Activated CD4-positive, alpha-beta T cell treated with anti-CD3 and anti-CD28 coated beads for 24 hours (primary cell): ENCODE results near the gene SMIM8.
"Not testable (repeated sequence)": the region's sequence is repeated elsewhere in the genome, so short reads cannot be mapped to it uniquely, and the experiment has no call there.

Source experiments
- DNase-seq, 2 donors: peaks; one replicate each; pipeline ENCODE4 v3.0.0-alpha.2; 2020; ENCODE audit warnings: low read depth in 2 of 2

Gene SMIM8, protein sequence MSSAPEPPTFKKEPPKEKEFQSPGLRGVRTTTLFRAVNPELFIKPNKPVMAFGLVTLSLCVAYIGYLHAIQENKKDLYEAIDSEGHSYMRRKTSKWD

DNA sequence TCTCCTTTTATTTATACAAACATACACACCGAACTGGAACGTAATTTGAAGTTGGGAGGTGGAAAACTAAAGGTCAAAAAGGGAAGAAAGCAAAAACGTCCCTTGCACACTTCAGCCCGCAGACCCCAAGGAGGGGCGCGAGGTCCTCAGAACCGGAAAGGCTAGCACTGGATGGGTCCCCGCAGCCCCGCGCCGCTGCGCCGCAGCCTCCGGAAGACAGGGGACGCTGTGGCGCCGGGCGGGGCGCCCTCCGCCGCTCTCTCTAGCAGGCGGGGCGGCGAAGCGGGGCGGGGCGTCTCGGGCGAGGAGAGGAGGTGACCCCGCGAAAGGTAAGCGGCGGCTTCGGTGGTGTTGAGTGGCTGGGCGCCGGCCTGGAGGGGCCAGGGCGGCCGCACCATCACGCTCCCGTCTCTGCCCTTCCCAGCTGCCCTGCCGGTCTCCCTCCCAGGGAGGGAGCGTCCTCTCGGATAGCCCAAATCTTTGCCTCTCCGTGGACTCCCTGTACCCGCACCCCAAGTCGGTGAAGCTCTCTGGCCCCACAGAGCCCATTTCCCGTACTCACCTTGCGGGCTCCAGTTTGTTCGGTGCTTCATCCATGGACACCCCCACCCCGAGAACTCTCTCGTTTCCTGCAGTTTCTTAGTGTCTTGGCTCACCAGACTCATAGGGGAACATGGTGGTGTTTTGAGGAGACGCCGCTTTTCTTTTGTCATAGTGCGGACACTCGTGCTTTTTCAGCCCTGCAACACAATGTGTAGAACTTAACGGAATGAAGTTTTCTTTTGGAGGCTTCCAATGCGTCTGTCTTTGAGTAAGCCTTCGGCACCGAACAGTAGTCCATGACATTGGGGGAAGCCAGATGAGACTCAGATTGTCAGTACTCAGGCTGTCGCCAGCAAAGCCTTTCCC, at the start of gene SMIM8:
Gene SMIM8, plus strand, starts transcription at position 285 of the 909 bp plus-strand sequence. CDS start 14,444 bp downstream, outside the sequence.
- DNase-seq, result peak; percentile 81 to 82

DNA sequence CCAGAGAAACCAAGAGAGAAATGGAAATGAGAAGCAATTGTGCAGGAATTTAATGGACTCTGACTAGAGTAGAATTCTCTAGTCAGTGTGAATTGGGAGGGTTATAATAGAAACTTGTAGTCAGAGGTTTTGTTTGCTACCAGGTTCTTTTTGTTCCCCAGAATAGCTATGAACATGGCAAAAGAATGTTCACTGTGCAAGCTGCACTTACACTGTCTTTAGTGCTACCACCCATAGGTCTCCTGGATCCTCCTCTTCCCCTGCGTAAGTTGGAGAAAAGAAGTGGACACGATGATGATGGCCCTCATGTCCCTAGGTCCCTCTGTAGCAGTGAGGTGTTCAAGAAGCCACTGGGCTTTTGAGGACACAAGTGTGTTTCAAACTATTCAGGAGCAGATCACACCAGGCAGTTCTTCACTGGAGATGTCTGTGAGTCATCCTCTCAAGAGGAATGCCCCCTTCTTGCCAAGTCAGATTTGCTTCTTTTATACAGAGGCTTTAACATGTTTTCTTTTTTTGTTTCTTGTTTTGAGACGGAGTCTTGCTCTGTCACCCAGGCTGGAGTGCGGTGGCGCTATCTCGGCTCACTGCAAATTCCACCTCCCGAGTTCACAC, 47.6 kb upstream of the SMIM8 start:
- DNase-seq, result no peak

DNA sequence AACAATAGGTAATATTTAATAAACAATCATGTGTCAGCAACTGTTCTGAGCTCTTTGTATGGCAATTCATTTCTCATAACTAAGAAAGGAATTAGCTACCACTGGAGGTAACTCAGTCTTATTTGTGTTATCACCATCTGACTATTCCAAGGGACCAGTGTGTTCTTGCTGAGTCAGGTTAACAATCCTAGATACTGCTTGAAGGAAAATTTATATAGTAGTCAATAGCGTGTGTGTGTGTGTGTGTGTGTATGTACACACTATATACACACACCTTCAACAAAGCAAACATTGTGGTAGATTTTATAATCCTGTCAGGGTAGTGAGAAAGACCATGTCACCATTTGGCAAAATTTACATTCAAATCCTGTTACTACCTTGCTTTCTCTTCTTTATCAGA, 45.8 kb upstream of the SMIM8 start:
- no peak for DNase-seq

DNA sequence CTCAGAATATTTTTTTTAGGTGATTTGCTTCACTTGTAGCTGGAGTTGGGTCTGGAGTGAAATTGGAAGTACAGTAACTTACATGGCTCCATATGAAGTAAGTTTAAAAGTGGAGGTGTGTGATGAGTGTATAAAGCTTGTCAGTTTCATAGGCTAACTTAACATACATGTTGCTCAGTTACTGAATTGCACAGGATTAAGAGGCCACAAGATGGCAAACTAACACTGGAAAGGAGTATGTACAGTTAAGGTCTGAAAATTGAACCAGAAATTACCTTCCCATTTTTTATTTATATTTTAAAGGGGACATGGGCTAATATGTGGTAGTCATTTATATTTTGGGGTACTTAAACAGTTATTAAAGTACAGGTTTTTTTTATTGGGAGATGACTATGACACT, 45.3 kb upstream of the SMIM8 start:
- DNase-seq, result no peak

DNA sequence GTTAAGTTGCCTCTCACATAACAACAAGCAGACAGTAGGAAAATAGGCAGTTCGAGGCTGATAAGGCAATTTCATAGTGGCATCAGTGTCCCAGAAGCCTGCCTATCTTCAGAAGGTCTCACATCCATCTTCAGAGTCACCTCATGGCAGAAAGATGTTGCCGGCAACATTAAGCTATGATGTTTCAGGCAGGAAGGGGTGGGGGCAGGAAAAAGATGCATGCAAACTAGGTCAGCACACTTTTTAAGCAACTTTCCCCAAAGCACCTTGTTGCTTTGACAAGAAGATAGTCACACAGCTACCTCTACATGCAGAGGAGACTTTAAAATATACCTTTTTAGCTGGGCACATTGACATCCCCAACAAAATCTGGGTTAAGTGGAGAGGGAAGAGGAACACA, 43.2 kb upstream of the SMIM8 start:
- no peak for DNase-seq

DNA sequence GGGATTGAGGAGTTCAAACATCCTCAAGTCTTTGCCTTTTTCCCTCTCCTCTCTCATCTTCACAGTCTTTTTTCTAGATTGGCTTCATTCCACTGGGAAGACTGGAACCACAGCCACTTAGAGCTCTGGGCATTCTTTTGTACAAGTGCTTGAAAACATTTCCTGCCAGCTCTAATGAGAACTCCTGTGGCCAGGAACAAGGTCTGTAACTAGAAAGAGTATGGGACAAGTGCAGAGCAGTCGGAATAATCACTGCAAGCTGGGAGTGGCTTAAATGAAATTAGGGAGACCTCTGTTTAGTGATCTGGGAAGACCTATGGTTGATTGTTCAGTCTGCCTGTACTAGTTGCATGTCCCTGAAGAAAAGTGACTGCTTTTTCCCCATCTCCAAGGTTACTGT, 41.0 kb upstream of the SMIM8 start:
- no peak for DNase-seq

DNA sequence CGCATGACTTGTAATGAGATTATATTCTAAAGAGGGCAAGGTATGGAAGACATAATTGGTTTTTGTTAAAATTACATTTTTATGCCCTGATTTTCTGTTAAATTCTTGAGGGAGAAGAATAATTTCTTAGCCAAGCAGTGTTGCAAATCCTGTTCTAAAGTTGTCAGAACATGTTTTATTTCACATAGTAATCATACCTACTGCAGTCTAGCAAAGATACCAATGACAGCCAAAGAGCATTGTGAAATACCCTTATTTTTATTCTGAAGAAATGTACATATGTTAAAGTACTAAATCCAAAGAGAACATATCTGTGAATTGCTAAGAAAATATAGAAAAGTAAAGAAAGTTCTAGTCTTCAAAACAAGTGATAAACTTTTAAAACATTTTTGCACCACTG, 39.6 kb upstream of the SMIM8 start:
- no peak for DNase-seq

DNA sequence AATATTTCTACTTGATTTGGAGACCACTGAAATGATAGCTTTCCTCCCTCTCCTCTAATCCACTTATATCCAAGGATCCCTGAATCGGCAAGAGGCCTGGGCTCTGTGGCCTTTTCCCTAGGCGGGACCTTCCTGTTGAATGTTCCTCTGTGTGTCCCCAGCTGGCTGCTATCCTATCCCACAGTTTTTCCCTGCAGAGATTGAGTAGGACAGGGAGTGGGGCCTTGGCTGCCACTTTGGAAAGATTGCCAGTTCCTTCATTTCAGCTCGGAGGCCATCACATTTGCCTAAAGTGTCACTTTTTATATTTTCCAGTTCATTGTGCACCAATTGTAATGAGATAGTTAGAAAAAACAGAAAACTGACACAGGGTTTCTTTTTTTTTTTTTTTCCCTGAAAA, 38.9 kb upstream of the SMIM8 start:
- no peak for DNase-seq

DNA sequence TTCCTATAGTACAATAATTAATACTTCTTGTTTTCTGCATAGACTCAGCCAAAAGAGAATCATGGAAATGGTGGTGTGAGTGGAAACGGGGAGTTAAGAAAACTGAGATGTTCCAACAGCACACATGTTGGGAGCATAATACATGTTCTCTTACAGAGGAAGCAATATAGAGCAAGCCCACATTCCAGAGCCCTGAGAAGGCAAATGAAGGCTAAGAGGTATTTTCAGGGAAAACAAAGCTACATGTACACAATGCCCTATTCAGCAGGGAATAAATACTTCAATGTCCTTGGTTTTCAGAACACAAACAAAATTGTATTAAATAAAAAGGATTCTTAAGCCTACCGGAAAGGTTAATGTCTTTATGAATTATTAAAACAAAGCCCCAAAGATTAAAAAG, 35.1 kb upstream of the SMIM8 start:
- DNase-seq, result no peak

DNA sequence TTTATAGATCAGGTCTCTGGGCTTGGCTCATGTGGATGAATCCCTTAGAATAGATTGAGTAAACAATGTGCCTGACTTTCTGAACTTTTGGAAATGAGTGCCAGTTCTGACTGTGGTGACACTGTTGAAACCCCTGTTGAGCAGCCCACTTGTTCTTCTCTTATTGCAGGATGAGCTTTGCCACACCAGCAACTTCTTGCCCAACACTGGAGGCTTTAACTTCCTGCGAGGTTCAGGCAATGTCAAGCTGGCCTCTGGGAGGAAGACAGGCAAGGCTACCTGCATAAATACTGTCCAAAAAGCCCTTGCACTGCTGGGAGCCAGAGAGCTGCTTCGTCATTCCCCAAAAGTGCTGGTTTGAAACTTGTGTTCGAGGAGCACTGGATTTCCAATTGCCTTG, 32.8 kb upstream of the SMIM8 start:
- DNase-seq, result no peak

DNA sequence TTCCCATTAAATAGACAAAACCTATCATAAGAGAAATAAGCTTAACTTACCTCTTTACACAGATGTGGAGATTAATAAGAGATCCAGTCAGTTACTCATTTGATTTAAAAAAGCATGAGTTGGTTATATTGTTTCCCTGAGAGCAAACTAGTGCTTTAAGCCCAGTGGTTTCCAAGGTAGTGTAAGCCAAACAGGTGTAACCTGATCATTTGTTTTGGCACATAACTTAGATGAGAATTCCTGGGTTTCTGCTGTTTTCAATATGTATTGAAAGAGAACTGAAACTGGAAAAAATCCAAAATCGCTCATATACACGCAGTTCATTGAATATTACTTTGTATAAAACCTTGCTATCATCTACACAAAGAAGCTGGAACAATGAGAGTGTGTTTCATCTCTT, 30.5 kb upstream of the SMIM8 start:
- DNase-seq, result no peak

DNA sequence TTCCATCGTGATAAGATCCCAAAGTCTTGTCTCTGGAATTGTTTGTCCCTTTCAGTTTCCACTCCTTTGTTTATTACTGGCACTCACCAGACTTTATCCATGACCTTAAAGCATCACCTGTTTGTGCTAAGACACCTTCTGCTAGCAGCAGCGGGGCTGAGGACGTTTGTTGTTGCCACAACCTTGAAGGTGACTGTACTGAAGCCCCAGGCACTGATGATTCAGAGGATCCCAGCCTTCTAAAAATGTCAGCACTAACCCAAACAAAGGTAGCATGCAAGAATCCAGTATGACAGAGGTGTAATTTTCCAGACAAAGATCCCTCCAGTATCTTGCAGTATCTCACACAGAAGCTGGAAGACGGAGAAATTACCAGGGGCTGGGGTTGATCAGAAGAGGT, 28.9 kb upstream of the SMIM8 start:
- no peak for DNase-seq

DNA sequence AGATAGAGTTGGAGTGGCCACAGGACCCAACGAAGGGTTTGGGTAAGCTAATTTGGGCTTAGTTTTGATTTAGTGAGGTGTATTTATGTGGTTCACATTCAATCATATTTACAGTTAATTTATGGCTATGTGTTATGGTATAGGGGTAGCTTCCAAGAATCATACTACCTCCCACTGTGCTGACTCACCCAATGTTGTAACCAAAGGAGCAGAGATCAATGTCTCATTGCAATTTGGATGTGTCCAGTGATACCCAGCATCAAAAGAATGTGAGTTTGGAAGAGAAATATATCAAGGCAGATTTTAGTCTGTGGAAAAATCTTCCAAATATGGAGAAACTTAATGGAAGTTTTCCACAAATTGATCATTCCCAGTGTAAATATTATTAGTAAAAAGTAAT, 25.3 kb upstream of the SMIM8 start:
- DNase-seq, result no peak

DNA sequence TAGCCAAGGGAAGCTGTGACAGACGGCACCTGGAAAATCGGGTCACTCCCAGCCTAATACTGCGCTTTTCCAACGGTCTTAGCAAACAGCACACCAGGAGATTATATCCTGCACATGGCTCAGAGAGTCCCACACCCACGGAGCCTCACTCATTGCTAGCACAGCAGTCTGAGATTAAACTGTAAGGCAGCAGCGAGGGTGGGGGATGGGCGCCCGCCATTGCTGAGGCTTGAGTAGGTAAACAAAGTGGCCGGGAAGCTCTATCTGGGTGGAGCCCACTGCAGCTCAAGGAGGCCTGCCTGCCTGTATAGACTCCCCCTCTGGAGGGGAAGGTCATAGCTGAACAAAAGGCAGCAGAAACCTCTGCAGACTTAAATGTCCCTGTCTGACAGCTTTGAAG, 21.1 kb upstream of the SMIM8 start:
- DNase-seq, result not testable (repeated sequence)

DNA sequence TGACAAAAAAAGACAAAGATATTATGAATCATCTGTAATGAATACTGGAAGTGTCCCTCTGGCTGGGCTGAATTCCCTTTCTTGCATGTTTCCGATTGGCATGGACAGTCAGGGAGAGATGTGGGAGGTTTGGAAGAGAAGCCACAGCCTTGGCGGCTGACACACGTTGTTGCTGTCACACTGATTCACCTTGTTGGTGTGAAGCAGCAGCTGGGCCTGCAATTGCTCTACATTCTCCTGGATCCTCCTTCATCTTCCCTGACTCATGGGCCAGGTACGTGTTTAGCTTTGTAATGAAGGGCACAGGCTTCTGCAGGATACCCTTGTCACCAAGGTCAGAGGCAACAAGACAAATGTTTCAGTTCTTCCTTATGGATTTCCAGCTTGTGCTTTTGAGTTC, 13.4 kb upstream of the SMIM8 start:
- DNase-seq, result no peak

DNA sequence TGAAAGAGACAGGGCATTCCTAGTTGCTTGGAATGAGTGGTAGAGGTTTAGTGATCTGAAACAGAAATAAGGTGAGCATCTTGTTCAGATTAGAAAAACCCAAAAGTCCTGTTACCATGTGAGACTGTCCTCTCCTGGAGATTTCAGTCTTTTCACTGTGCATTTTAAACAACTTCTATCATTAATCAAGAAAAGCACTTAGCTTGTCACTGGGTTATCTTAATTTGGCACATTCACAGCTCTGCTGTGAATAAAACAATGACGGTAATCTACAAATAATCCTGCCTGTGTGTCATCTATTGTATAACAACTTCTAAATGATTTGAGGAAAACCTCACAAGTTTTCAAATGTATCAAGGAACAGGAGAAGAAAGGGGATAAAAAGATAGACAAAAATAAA, 9.5 kb upstream of the SMIM8 start:
- DNase-seq, result no peak

DNA sequence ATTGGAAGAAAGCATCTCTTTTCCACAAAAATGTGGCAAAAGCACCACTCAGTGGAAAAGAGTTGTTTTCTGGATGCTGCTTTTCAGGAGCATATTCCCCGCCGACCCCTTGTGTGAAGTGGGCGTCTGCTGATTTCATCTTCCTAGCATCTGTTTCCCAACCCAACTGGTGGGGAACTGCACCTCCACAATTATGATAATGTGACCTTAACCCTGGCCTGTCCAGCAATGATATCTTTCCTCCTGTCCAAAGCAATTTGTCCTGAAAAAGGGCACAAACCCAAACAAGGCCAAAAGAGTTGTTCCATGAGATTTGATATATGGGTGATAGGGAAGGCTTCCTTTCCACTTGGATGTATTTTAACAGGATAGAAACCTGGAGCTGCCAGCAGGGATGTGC, 7.3 kb upstream of the SMIM8 start:
- DNase-seq, result no peak

DNA sequence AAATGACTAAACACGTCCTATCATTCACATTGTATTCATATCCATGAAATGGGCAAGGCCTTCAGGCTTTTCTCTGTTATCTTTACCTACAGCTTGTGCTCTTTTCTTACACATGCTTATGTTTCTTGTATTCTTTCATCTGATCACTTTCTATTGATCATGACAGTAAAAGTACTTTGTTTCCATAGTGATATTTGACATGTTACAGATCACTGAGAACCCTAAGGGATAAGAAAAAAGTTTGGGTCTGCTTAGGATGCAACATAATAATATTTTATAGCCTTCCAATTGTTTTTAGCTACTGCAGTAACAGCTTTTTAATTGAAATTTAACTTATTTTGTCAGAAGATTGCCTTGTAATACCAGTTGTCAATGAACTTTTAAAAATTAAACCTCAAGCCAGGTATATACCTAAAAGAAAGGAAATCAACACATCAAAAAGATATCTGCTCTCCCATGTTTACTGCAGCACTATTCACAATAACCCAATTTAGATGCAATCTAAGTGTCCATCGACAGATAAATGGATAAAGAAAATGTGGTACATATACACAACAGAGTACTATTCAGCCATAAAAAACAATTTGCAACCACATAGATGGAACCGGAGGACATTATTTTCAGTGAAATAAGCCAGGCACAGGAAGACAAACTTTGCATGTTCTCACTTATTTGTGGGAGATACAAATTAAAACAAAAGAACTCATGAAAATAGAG, 3.0 kb upstream of the SMIM8 start:
- DNase-seq, result no peak

DNA sequence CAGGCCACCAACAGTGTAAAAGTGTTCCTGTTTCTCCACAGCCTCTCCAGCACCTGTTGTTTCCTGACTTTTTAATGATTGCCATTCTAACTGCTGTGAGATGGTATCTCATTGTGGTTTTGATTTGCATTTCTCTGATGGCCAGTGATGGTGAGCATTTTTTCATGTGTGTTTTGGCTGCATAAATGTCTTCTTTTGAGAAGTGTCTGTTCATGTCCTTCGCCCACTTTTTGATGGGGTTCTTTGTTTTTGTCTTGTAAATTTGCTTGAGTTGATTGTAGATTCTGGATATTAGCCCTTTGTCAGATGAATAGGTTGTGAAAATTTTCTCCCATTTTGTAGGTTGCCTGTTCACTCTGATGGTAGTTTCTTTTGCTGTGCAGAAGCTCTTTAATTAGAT, 1.5 kb downstream of the SMIM8 start:
- not testable (repeated sequence) for DNase-seq

DNA sequence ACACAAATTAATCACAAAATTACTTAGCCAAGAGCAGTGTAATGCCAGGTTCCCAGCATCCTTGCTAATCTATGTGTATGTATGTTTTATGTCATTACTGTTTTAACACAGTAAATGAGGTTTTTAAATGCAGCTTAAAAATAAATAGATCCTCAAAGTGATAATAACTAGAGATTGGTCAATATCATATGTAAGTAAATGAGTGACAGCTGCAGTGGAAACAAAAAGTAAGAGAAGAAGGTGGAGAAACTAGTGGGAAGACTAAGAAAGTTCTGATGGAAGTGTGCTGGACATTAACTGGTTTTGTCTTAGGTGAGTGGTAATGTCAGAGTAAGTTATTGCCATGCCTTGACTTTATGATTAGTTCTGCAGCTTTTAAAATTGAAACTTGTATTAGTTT, 8.6 kb downstream of the SMIM8 start:
- DNase-seq, result no peak

DNA sequence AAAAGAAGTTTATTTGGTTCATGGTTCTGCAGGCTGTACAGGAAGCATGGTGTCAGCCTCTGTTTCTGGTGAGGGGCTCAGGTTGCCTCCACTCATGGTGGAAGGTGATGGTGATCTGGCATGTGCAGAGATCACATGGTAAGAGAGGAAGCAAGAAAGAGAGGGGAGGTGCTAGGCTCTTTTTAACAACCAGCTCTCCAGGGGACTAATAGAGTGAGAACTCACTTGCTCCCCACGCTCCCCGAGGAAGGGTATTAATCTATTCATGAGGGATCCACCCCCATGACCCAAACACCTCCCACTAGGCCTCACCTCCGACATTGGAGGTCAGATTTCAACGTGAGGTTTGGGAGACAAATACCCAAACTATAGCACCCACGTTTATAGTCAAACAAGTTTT, 10.6 kb downstream of the SMIM8 start:
- DNase-seq, result no peak

DNA sequence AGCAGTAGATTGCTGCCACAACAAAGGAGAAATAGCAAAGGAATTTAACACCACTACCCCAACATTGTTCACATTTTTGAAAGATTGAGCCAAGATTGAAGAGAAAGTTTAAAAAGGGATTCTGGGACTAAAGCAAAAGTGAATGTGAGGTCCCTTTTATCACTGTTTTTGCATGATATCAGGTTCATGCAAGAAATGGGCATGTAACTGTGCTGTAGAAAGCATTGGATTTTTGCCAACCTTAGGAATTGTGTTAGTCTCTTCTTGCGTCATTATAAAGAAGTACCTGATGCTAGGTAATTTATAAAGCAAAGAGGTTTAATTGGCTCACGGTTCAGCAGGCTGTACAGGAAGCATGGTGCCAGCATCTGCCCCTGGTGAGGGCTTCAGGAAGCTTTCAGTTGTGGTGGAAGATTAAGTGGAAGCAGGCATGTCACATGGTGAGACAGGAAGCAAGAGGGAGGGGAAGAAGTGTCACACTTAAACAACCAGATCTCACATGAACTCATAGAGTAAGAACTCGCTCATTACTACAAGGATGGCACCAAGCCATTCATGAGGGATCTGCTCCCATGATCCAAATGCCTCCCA, 11.3 kb downstream of the SMIM8 start:
- DNase-seq, result no peak
